NCI-H82 treated with DMSO at 0.1 percent for 48 hours (cell line): ENCODE data around the gene PPP1R3A.

Experiments used
- DNase-seq: peaks from one replicate; lab custom pipeline; 2025; ENCODE audit not compliant: unreplicated experiment; lab: John Stamatoyannopoulos, UW

The PPP1R3A gene

DNA sequence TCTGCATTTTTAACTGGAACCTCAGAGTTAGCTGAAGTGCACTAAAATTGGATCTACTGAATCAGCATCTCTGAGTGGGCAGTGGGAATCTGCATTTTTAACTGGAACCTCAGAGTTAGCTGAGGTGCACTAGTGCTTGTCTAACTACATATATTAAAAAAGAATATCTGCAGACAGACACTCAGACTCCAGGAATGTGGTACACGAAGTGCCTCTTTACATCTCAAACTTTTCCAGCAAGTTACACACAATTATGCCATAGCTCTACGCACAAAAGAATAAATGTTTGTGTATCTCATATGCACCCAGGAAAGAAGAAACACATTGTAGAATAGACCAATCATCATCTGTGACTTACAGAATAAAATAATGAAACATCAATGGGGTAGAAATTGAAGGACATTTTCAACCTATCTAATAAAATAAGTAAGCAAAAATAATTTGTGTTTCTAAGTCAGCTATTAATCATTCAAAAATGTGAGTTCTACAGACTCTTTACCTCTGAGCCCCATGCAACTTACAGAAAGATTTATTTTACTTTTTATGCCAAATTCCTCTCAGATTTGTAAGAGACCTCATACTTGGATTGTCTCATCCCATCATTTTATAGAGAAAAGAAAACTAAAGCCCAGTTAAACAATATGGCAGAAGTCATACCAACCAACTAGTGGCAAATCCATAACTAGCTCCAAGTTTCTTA lies 28.3 kb downstream of the PPP1R3A start:
- no peak for DNase-seq

DNA sequence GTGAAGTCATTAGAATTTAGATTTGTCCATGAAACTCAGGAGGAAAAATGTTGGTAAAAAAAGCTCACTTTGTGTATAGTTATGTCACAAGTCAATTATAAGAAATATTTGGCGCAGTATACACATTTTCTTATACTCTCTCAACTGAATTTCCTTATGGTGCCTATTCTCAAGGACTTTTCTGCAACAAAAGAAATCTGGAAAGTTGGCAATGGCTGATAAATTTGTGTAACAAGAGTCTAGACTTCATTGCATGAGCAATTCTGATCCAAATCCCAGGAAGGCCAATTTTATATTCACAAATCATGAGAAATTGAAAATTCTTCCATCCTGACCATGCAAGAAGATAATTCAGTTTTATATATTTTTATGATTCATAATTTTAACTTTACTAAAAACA lies 35.7 kb downstream of the PPP1R3A start:
- DNase-seq = no peak

DNA sequence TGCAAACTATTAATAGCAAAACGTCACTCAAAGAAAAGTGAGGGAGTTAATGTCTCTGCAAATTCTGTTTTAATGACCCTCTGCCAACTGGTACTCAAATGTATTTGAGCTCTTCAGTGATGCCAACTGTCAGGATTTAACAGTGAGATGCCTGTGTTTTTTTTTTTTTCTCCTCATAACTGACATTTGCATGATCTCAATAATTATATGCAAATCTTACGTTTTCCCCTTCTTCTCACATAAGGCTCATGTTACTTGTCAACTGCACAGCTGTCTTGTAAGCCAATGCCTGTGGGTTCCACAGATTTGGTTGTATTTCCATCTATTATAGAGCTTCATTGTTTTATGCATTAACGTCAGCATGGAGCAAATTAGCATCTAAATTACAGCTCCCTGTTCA lies 38.2 kb downstream of the PPP1R3A start:
- DNase-seq = no peak

DNA sequence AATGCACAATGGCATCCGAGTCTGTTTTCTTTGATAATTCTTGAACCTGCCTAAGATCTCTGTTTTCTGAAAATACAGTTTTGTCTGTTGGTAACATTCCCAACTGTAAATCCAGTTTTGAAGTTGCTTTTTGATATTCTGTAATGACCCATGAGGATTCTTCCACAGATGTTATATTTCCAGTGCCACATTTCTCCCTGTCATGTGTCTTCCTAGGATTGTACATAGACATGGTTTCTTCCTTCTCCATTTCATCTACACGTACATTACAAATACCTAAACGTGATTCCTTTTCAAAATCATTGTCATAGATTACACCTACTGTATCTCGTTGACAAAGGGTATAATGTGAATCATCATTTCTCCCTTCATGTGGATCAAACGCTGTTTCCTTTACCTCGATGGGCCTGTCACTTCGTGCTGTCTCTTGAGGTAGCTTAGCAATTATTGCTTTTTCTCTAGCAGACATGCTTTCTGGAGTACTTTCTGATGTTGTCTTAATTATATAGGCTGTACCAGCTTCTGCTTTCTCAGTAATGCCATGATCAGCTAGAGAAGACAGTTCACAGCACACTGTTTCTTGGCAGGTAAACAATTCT lies 40.3 kb downstream of the PPP1R3A start:
- no peak for DNase-seq

DNA sequence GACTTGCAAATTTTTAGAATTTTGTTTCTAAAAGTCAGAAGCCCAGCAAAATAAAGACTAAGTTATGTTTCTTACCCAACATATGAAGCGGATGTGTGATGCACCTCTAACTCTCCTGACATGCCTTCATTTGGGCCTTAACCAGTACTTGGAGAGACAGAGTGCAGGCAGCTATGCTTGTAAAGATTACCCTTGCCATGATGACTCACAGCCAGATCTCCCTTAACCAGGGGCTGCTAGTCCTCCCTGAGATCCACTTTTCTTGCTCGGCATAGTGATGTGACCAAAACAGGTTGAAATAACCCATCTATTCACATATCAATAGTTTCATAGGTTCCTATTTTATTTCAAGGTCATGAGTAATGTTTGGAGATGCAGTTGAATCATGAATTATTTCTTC lies 43.6 kb downstream of the PPP1R3A start:
- no peak for DNase-seq

DNA sequence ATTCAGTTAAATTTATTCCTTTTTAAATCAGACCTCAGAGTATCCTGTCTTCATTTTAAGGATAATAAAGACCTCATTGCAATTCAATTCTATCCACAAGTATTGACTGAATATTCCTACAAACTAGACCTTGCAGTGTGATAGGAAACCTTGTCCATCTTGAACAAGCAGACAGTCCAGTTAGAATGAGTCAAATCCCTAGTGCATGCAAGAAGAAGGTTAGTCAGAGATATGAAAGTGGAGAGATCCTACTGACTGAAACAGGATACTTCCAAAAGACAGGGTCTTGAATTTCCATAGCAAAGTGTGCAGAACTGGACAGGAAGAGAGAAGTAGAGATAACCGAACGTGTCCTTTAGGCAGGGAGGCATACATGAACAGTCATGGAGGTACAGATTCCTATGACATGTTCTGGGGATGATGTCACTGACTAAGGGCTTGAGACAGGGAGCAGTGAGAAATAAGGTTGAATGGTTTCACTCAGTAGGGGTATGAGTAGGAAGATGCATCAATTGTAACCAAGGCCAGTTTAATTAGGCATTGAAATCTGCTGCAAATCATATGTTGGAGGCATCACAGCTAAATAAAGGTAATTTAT lies 45.2 kb downstream of the PPP1R3A start:
- DNase-seq = no peak

DNA sequence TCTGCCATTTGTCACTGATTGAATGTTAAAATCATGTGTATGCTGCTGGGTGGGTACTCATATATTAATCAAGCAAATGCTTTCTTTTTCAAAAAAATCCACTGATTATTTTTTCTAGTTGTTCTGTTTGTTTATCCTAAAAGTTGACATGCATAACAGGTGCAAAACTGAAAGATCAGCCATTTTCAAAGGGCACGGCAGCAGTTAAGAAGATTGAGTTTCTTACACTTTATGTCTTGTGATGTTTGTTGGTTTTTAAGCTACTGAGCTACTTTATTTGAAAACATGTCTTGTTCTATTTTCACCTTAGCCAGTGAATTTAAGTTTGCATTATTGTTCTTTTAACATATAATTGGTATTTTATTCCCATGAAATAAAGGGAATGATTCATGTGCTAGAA lies 45.8 kb downstream of the PPP1R3A start:
- DNase-seq = no peak

DNA sequence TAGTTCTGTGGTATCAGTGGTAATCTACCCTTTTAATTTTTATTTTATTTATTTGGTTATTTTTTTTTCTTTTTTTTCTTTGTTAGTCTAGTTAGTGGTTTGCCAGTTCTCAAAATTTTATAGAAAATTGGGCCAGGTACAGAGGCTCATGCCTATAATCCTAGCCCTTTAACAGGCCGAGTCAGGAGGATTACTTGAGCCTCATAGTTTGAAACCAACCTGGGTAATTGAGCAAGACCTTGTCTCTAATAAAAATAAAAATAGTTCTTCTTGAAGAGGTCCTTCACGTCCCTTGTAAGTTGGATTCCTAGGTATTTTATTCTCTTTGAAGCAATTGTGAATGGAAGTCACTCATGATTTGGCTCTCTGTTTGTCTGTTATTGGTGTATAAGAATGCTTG lies 51.5 kb downstream of the PPP1R3A start:
- DNase-seq = no peak

DNA sequence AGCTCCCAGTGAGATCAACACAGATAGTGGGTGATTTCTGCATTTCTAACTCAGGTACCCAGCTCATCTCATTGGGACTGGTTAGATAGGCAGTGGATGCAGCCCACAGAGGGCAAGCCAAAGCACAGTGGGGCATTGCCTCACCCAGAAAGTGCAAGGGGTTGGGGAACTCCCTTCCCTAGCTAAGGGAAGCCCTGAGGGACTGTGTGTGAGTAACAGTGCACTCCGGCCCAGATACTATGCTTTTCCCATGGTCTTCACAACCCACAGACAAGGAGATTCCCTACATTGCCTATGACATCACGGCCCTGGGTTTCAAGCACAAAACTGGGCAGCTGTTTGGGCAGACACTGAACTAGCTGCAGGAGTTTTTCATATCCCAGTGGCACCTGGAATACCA lies 62.8 kb downstream of the PPP1R3A start:
- no peak for DNase-seq

DNA sequence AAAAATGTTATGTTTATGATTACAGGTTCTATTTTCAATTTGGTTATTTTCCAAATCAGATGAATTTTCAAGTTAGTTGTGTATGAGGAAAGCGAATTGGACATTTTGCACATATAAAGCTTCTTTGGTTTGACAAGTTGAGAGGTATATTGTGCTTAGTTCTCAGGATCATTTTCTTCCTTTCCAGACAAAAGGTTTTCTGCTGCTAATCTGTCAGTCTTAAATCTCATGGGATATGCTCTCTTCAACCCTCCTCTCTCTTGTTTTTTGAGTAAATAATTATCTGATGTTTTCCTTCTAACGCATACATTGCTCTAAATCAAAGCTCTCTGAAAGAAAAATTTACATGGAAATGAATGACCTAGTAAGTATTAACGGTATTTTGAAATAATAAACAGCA lies 77.9 kb downstream of the PPP1R3A start:
- DNase-seq = peak; percentile 16

DNA sequence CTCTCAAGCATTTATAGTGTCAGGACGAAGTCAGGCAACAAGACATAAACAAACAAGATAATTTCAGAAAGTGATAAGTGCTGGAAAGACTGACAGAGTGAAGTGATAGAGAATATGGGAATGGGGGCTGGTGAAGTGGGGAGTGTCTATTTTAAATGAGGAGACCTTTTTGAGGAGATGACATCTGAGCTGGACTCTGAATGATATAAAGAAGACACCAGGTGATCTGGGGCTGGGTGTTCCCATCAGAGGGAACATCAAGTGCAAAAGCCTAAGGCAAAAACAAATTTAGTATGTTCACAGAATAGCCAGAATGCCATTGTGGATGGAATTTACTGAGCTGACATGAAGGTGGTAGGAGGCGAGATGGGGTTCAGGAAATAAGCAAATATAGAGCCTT lies 83.4 kb downstream of the PPP1R3A start:
- no peak for DNase-seq

DNA sequence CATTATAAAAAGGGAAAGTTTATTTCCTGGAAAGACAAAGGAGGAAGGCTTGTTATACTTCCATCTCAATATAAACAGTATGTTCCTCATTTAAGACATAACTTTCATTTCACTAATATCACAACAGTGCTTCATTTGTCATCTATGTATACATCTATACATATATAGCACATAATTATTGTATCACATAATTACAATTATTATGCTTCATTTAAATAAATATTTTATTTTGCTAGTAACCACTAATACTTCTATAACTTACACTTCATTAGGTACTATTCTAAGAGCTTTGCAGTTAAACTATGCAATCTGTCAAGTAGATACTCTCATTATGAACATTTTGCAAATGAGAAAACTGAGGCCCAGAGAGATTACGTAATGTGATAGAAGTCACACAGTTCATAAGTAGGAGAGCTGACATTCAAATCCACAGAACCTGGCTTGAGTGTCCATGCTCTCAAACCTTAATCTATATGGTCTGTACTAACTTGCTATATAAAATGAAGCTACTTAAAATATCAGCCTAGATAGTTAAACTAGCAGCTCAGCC lies 86.5 kb downstream of the PPP1R3A start:
- DNase-seq = no peak

DNA sequence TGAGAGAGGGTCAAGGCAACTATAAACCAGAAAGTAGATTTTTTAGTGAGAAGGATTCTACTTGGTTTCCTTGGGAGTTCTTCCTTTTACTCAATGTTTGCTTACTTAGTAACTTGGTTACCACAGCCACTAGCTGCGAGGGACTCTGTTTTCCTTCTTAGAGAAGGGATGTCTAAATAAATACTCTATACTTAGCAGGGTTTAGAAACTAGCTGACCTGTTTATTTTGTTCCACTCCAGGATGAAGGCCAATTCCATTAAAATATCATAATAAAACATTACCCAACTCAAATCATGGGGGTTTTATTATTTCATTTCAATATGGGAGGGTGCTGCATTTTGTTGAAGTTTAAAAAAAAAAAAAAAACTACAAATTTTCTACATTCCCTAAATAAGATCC lies 87.3 kb downstream of the PPP1R3A start:
- no peak for DNase-seq

DNA sequence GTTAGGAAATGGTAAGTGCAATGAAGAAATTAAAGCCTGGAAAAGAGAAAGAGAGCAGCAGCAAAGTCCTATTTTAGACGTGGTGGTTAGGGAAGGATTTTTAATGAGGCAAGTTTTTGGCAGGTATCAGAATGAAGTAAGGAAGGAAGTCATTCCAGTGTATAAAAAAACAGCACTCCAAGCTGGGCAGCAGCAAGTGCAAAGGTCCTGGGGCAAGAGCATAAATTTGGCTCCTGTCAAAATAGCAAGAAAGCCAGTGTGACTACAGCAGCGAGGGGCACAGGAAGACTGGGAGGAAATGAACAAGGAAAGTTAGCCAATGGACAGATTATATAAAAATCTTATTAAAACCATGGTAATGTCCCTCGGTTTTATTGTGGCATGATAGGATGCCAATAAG lies 90.2 kb downstream of the PPP1R3A start:
- no peak for DNase-seq
